ENCODE results near the gene ARHGEF17.

The ARHGEF17 gene

DNA sequence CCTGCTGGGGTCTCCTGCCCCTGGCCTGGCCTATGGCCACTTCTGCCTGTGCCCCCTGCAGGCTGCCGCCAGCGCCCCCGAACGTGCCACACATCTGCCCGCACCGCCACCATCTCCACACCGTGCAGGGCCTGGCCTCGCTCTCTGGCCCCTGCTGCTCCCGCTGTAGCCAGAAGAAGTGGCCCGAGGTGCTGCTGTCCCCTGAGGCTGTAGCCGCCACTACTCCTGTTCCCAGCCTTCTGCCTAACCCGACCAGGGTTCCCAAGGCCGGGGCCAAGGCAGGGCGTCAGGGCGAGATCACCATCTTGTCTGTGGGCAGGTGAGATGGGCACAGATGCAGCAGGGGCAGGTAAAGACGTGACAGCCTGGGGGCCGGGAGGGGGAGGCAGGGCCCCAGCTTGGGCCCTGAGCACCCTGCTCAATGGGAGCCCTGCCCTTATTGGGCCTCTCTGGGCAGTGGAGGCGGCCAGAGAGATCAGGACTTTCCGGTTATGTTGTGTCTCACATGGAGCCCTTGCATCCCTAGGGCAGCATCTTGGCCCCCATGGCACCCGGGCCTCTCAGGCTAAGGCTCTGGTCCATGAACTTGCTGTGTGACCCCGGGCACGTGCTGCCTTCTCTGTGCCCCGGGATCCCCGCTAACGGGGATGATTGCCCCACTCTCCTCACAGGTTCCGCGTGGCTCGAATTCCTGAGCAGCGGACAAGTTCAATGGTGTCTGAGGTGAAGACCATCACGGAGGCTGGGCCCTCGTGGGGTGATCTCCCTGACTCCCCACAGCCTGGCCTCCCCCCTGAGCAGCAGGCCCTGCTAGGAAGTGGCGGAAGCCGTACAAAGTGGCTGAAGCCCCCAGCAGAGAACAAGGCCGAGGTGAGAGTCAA is 86.6 kb downstream of the ARHGEF17 start:
- TF ChIP-seq, protein P1, sequence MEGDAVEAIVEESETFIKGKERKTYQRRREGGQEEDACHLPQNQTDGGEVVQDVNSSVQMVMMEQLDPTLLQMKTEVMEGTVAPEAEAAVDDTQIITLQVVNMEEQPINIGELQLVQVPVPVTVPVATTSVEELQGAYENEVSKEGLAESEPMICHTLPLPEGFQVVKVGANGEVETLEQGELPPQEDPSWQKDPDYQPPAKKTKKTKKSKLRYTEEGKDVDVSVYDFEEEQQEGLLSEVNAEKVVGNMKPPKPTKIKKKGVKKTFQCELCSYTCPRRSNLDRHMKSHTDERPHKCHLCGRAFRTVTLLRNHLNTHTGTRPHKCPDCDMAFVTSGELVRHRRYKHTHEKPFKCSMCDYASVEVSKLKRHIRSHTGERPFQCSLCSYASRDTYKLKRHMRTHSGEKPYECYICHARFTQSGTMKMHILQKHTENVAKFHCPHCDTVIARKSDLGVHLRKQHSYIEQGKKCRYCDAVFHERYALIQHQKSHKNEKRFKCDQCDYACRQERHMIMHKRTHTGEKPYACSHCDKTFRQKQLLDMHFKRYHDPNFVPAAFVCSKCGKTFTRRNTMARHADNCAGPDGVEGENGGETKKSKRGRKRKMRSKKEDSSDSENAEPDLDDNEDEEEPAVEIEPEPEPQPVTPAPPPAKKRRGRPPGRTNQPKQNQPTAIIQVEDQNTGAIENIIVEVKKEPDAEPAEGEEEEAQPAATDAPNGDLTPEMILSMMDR (IDR thresholded peaks at IDR 0.05; ENCODE audit: low read depth, low read length, missing control alignments): no peak
- no peak overlapping the region for H3K4me3 ChIP-seq (ENCODE audit: low read depth, low read length)
- no peak for DNase-seq (ENCODE audit: low read depth)

DNA sequence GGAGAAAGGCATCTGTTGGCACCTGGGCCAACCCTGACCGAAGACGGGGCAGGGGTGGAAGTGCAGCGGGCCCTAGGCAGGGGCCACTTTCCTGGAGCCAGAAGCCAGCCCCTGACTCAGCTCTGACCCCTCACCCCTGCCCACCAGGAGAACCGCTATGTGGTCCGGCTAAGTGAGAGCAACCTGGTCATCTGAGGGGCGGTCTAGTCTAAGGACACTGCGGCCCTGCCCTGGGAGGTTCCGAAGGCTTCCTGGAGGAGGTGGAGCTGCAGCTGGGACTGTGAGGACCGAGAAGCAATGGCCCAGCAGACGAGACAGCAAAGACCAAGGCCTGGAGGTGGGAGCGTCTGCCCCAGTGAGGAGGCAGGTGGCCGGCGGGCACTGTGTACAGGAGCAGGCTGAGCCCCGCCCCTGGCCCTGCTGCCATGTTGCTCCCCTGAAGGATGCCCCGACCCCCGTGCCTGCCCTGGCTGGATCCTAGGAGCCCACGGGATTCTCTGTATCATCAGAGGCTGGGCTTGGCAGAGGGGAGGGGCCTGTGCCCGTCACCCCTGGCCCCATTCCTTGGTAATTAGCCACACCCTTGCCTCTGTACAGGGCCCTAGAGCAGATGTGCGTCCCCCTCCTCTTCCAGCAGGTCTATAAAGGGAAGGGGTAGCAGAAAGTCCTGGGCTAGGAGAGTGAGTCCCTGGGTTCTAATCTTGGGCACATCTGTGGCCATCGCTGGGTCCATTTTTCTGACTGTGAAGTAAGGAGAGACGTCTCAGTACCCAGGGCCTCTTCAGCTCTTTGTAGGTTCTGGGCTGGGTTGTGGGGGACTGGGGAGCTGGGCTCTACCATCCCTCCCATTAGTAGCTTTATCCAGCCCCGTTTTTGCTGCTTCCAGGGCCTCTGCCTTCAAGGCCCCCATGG is 87.5 kb downstream of the ARHGEF17 start:
- TF ChIP-seq, protein P1 (IDR thresholded peaks at IDR 0.05; ENCODE audit: low read depth, low read length, missing control alignments): no peak
- DNase-seq (ENCODE audit: low read depth): no peak
- H3K4me3 ChIP-seq (ENCODE audit: low read depth, low read length): no peak overlapping the region

DNA sequence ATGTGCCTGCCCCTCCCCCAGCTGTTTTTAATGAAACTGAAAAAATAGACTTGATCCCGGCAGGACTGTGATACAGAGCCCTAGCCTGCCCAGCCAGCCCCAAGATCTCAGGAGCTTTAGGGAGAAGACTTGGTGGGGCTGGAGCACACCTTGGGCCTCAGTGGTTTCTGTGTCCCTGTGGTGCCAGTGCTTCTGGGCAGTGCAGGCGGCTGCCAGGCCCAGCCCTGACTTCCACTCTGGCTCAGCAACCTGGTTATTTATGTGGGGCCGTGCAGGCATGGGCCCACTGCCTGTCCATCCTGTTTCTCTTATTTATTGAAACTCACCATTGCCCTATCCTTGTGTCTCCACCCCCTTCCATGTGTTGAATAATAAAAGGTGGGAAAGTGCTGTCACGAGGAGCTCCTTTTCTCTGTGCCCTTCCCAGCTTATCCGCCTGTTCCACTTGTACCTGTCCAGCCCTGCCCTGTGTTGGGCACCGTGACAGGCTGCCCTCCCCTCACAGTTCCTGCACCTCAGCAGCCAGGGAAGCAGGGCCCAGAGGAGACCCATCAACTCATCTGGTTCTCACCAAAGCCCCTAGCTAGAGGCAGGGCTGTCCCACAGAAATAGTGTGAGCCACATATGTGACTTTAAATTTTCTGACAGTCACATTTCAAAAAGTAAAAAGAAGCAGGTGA is 88.3 kb downstream of the ARHGEF17 start:
- TF ChIP-seq, protein P1 (IDR thresholded peaks at IDR 0.05; ENCODE audit: low read depth, low read length, missing control alignments): no peak
- H3K4me3 ChIP-seq (ENCODE audit: low read depth, low read length): no peak overlapping the region
- no peak for DNase-seq (ENCODE audit: low read depth)

DNA sequence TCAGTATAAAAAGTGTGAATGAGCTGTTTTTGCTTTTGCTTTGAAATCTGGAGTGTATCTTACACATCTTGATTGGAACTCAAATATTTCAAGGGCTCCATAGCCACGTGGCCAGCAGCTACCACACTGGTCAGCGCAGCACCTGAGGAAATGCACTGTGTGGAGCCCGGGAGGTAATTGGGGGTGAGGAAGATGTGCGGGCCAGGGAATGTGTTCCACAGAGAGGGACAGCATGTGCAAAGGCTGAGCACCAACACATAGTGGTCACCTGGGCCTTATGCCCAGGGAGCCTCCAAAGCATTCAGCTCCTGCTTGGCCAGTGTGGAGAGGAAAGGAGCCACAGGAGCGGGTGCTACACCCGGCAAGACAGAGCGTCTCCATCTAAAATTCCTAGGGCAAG is 88.9 kb downstream of the ARHGEF17 start:
- no peak overlapping the region for H3K4me3 ChIP-seq (ENCODE audit: low read depth, low read length)
- DNase-seq (ENCODE audit: low read depth): no peak
- TF ChIP-seq, protein P1 (IDR thresholded peaks at IDR 0.05; ENCODE audit: low read depth, low read length, missing control alignments): no peak

DNA sequence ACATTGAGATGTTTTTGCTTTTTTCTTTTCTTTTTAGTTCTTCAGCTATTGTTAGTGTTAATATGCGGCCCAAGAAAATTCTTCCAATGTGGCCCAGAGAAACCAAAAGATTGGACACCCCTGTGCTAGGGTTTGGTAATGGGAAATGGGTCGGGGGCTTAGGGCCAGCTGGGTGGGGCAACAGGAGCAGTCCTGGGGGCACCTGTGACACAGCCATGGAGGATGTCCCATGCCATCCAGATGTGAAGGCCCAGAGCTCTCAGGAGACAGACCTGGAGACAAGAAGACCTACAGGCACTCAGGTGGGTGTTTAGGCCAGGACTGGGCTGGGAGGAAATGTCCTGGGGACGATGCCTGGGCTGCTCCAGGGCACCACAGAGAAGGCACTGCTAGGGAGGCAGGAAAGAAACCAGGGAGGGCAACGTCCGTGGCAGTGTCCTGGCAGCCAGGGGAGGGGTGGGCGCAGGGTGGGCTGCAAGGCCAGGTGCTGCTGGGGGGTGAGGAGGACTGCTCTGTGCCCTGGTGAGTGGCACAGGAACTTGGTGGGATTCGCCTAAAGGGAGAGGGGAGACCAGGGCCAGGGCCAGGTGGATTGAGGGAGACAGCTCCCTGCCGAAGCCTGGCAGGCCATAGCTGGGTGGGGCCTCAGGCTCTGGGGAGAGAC is 89.5 kb downstream of the ARHGEF17 start:
- no peak for DNase-seq (ENCODE audit: low read depth)
- TF ChIP-seq, protein P1 (IDR thresholded peaks at IDR 0.05; ENCODE audit: low read depth, low read length, missing control alignments): no peak
- no peak overlapping the region for H3K4me3 ChIP-seq (ENCODE audit: low read depth, low read length)

DNA sequence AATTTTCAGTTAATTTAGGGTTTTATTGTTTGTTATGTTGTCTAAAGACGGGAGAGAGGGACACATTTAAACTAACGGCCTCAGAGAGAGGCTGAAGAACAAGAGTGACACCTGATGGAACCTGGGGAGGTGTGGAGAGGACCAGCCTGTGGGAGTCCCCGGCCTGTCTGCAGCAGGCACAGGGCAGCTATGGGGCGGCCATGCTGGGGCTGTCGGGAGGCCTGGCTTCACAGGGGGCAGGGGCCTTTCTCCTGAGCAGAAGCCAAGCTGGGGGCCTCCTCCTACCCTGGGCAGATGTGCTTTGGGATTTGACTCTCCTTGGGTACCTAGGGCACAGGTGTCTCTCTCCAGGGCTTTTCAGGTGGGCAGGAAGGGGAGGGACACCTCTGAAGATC is 90.1 kb downstream of the ARHGEF17 start:
- TF ChIP-seq, protein P1 (IDR thresholded peaks at IDR 0.05; ENCODE audit: low read depth, low read length, missing control alignments): no peak
- no peak for DNase-seq (ENCODE audit: low read depth)
- H3K4me3 ChIP-seq (ENCODE audit: low read depth, low read length): no peak overlapping the region

Measured in GM12864 (cell line).